NCI-H2107 treated with DMSO at 0.1 percent for 48 hours (cell line): ENCODE data around the gene ELOVL6.
"Not testable (repeated sequence)": the region's sequence is repeated elsewhere in the genome, so short reads cannot be mapped to it uniquely, and the experiment has no call there.

Experiments used
- DNase-seq: peaks from one replicate; lab custom pipeline; 2025; ENCODE audit not compliant: unreplicated experiment; lab: John Stamatoyannopoulos, UW

Gene ELOVL6

GRCh38 chr4:110163327-110164069 lies 34.9 kb downstream of the ELOVL6 start:
- no peak for DNase-seq

- no peak for DNase-seq
Measured at GRCh38 chr4:110160618-110161017, 37.8 kb downstream of the ELOVL6 start.

GRCh38 chr4:110159541-110159940 lies 38.9 kb downstream of the ELOVL6 start:
- DNase-seq, result no peak

GRCh38 chr4:110157580-110157979 lies 40.8 kb downstream of the ELOVL6 start:
- DNase-seq, result no peak

GRCh38 chr4:110157166-110157565 lies 41.2 kb downstream of the ELOVL6 start:
- DNase-seq, result not testable (repeated sequence)

GRCh38 chr4:110156442-110156841 lies 42.0 kb downstream of the ELOVL6 start:
- DNase-seq, result no peak

GRCh38 chr4:110155654-110156053 lies 42.8 kb downstream of the ELOVL6 start:
- no peak for DNase-seq

GRCh38 chr4:110154582-110154981 lies 43.8 kb downstream of the ELOVL6 start:
- no peak for DNase-seq

- DNase-seq, result no peak
Measured at GRCh38 chr4:110152386-110152785, 46.0 kb downstream of the ELOVL6 start.

- DNase-seq, result no peak
Measured at GRCh38 chr4:110149089-110149488, 49.3 kb downstream of the ELOVL6 start.

GRCh38 chr4:110142461-110142860 lies 56.0 kb downstream of the ELOVL6 start:
- DNase-seq, result no peak

- DNase-seq, result no peak
Measured at GRCh38 chr4:110139815-110140214, 58.6 kb downstream of the ELOVL6 start.

GRCh38 chr4:110139111-110139510 lies 59.3 kb downstream of the ELOVL6 start:
- no peak for DNase-seq

GRCh38 chr4:110138551-110138950 lies 59.9 kb downstream of the ELOVL6 start:
- no peak for DNase-seq

- DNase-seq, result no peak
Measured at GRCh38 chr4:110137829-110138228, 60.6 kb downstream of the ELOVL6 start.

GRCh38 chr4:110135523-110135922 lies 62.9 kb downstream of the ELOVL6 start:
- DNase-seq, result no peak

GRCh38 chr4:110135076-110135475 lies 63.3 kb downstream of the ELOVL6 start:
- no peak for DNase-seq

- DNase-seq, result no peak
Measured at GRCh38 chr4:110134269-110134869, 64.0 kb downstream of the ELOVL6 start.

GRCh38 chr4:110132816-110133719 lies 65.3 kb downstream of the ELOVL6 start:
- DNase-seq, result no peak

- no peak for DNase-seq
Measured at GRCh38 chr4:110131916-110132315, 66.5 kb downstream of the ELOVL6 start.

- DNase-seq, result no peak
Measured at GRCh38 chr4:110130576-110131358, 67.6 kb downstream of the ELOVL6 start.
